Activated CD8-positive, alpha-beta T cell treated with anti-CD3 and anti-CD28 coated beads, Interleukin-2, amount 10 ng/mL, durations not matched to agents 7 days and 5 days (primary cell): ENCODE measurements around the gene CGA. TPM values are rescaled to one million over a fixed set of nuclear protein-coding genes. Genes with fewer than 3 reads are reported as not detected.
A peak's percentile ranks its signal among the peaks of the same experiment; 100 is the strongest.

Experiments used
- ATAC-seq: fragments of 150-1000 bp; cut with Tn5 transposase; one replicate; pipeline ENCODE4 v1.10.0; 2021; ENCODE audit warnings: moderate library complexity
- CTCF ChIA-PET: fragments of 350-600 bp; sonication (Branson Sonifier 250); formaldehyde crosslinking; loops from one replicate; lab custom pipeline; 2021; ENCODE audit warnings: antibody characterized with exemption; lab: Charles Lee
- POLR2A ChIA-PET: fragments of 350-600 bp; sonication (Branson Sonifier 250); formaldehyde crosslinking; loops from one replicate; lab custom pipeline; 2021; ENCODE audit warnings: antibody characterized with exemption; lab: Charles Lee
- DNase-seq: peaks from one replicate; pipeline ENCODE4 v3.0.0-alpha.2; 2020
- H3K27ac Mint-ChIP-seq: one replicate; pipeline ENCODE4 v1.8.0; 2021; ENCODE audit warnings: mild to moderate bottlenecking, mixed read lengths
- H3K27me3 Mint-ChIP-seq: one replicate; pipeline ENCODE4 v1.8.0; 2021; ENCODE audit warnings: low read depth, mixed read lengths
- H3K36me3 Mint-ChIP-seq: one replicate; pipeline ENCODE4 v1.8.0; 2021; ENCODE audit warnings: low read depth, mixed read lengths
- H3K4me1 Mint-ChIP-seq: one replicate; pipeline ENCODE4 v1.8.0; 2021; ENCODE audit warnings: low read depth, mixed read lengths
- H3K4me3 Mint-ChIP-seq: one replicate; pipeline ENCODE4 v1.8.0; 2021; ENCODE audit warnings: mild to moderate bottlenecking, mixed read lengths
- H3K9me3 Mint-ChIP-seq: one replicate; pipeline ENCODE4 v1.8.0; 2022; ENCODE audit warnings: mixed read lengths; ENCODE audit not compliant: insufficient read depth
- total RNA-seq, 2 experiments: library from RNA; stranded (reverse); gene quantifications; one replicate each; pipeline ENCODE4 v1.2.3, GENCODE V29; 2021

The CGA gene
- total RNA-seq, 2 experiments from 2014 or later = not detected

DNA sequence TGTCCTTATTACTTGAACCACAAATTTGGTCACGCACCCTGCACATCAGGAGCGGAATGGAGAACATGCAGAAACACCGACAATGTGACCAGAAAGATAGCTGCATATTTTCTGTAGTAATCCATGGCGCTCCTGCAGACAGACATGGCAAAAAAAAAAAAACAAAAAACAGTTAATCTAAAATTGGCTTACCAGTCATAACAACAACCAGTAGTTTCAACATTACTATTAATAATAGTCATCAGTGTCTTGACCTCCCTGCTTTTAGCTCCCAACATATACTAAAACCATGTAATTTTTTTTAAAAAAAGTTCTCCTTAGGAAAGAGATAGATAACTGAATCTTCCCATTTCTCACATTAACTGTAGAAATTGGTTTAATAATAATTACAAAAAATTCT, 6.8 kb downstream of the CGA start:
- H3K4me1 Mint-ChIP-seq = no peaks in the 10 kb centered on the region
- H3K27me3 Mint-ChIP-seq = peaks cover 11% of the 10 kb centered on the region
- no peak overlapping the region for H3K4me3 Mint-ChIP-seq
- no peaks in the 10 kb centered on the region for H3K9me3 Mint-ChIP-seq
- DNase-seq (no peak), ATAC-seq (no peak)
- H3K27ac Mint-ChIP-seq = no peak overlapping the region
- POLR2A ChIA-PET = no interaction called here
- H3K36me3 Mint-ChIP-seq = no peaks in the 10 kb centered on the region
- CTCF ChIA-PET = interaction anchor here (1.6 to 1.8 kb wide), 2 partner anchors 9 kb away, joined by 9 to 11 read pairs; no protein-coding TSS in a partner anchor

GRCh38 chr6:87082160-87082721, 12.7 kb downstream of the CGA start:
- ChIA-PET CTCF (interaction anchor here (1.2 kb wide), 1 partner anchor 12 kb away, joined by 3 read pairs; the partner anchor contains the start of gene CGA), POLR2A (no interaction called here)
- ATAC-seq (no peak), DNase-seq (no peak)
- H3K4me1 Mint-ChIP-seq = no peaks in the 10 kb centered on the region
- H3K9me3 Mint-ChIP-seq = no peaks in the 10 kb centered on the region
- no peak overlapping the region for H3K27ac Mint-ChIP-seq
- H3K4me3 Mint-ChIP-seq = no peak overlapping the region
- H3K27me3 Mint-ChIP-seq = peaks cover 18% of the 10 kb centered on the region
- H3K36me3 Mint-ChIP-seq = no peaks in the 10 kb centered on the region

DNA sequence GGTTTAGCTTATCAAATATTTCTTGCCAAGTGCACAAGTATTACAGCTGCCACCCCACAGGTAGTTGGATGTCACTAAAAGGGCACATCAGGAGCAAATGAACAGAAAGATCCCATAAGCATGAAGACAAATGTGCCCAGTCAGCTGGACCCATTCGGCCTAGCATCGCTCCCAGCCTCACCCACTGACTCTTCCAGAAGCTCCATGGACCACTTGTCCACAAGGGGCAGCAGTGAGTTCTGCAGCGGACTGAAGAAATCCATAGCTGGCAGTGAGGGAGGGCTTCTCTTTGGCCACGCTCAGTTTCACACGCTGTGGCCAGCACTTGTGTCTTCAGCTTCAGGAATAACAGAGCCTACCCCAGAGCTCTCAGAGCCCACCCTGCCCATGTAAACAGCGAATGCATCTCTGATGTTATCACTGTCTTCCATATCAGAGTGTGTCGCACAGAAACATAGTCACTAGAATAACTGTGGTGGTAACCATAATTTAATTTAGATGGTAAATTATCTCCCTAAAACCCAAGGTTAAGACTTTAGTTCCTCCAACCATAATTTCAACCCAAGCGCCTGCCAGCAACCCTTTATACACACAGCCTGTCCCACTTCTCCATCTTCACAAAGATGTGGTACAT, 15.8 kb downstream of the CGA start:
- Mint-ChIP-seq H3K4me1 (no peaks in the 10 kb centered on the region), H3K27me3 (peaks cover 15% of the 10 kb centered on the region), H3K27ac (no peak overlapping the region), H3K9me3 (no peaks in the 10 kb centered on the region), H3K4me3 (no peak overlapping the region), H3K36me3 (no peaks in the 10 kb centered on the region)
- DNase-seq (peak; percentile 63), ATAC-seq (peak; percentile 74)
- POLR2A ChIA-PET = interaction anchor here (0.6 kb wide), 1 partner anchor 319 kb away, joined by 3 read pairs; no protein-coding TSS in a partner anchor
- CTCF ChIA-PET = interaction anchor here (0.7 to 3.4 kb wide), 34 partner anchors 8 to 622 kb away, joined by 3 to 33 read pairs (median 4); partner anchors contain the start of genes AKIRIN2 and CGA

- DNase-seq = no peak
- Mint-ChIP-seq H3K27ac (no peak overlapping the region), H3K9me3 (no peaks in the 10 kb centered on the region), H3K27me3 (peaks cover 15% of the 10 kb centered on the region), H3K36me3 (no peaks in the 10 kb centered on the region), H3K4me1 (no peaks in the 10 kb centered on the region), H3K4me3 (no peak overlapping the region)
- POLR2A ChIA-PET = no interaction called here
- no peak for ATAC-seq
- CTCF ChIA-PET = interaction anchor here (1.0 kb wide), 1 partner anchor 8 kb away, joined by 3 read pairs; no protein-coding TSS in a partner anchor
Measured at GRCh38 chr6:87075168-87075567, 19.7 kb downstream of the CGA start.

DNA sequence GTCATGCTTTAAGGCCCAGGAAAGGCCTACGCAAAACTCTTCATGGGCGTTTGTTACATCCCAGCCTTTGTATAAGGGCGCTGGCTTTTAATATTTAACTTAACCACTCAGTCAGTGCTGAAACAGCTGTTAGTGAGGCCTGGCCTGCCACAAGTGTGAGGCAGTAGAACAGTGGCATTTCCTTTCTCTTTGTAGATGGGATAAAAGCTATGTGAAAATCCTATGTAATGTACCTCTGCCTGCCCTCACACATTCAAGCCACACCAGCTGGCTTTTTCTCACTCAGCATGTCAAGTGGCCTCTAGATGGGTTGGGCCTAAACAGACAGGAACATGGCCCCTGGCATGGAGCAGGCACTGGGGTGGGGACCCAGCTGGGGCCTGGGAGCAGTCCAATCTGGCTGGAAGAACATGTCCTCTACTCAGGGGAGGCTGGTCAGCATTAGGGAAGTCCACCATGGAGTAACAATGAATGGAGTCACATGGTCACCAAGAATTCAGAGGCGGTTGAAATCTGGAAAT, 20.7 kb downstream of the CGA start:
- DNase-seq (no peak), ATAC-seq (no peak)
- ChIA-PET POLR2A (no interaction called here), CTCF (no interaction called here)
- Mint-ChIP-seq H3K9me3 (no peaks in the 10 kb centered on the region), H3K4me3 (no peak overlapping the region), H3K4me1 (no peaks in the 10 kb centered on the region), H3K36me3 (no peaks in the 10 kb centered on the region), H3K27me3 (peaks cover 15% of the 10 kb centered on the region), H3K27ac (no peak overlapping the region)

GRCh38 chr6:87071683-87072082, 23.2 kb downstream of the CGA start:
- DNase-seq (no peak), ATAC-seq (no peak)
- no peak overlapping the region for H3K27ac Mint-ChIP-seq
- ChIA-PET CTCF (no interaction called here), POLR2A (no interaction called here)
- H3K36me3 Mint-ChIP-seq = no peaks in the 10 kb centered on the region
- no peaks in the 10 kb centered on the region for H3K9me3 Mint-ChIP-seq
- peaks cover 28% of the 10 kb centered on the region for H3K27me3 Mint-ChIP-seq
- H3K4me1 Mint-ChIP-seq = no peaks in the 10 kb centered on the region
- H3K4me3 Mint-ChIP-seq = no peak overlapping the region

DNA sequence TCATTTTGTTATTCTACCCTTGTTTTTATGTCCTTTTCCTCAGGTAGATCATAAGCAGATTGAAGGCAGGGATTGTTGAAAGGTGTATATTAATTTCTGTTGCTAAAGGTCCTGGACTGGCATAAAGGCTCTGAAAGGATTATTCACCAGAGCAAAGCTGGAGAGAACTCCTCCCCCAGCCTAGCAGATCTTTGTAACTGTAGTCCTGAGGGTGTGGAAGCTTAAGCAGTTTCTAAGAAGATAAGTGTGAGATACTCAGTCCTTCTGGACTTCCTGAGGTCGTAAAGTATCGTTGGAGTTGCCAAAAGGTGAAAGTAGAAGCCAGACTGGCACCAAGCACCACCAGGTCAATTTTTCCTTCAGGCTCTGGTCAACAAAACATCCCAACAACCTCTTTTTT, 24.2 kb downstream of the CGA start:
- no peak for DNase-seq
- ChIA-PET CTCF (interaction anchor here (1.0 kb wide), 1 partner anchor 8 kb away, joined by 4 read pairs; no protein-coding TSS in a partner anchor), POLR2A (no interaction called here)
- Mint-ChIP-seq H3K9me3 (no peaks in the 10 kb centered on the region), H3K36me3 (no peaks in the 10 kb centered on the region), H3K4me3 (no peak overlapping the region), H3K27me3 (peaks cover 28% of the 10 kb centered on the region), H3K4me1 (no peaks in the 10 kb centered on the region), H3K27ac (no peak overlapping the region)
- no peak for ATAC-seq

DNA sequence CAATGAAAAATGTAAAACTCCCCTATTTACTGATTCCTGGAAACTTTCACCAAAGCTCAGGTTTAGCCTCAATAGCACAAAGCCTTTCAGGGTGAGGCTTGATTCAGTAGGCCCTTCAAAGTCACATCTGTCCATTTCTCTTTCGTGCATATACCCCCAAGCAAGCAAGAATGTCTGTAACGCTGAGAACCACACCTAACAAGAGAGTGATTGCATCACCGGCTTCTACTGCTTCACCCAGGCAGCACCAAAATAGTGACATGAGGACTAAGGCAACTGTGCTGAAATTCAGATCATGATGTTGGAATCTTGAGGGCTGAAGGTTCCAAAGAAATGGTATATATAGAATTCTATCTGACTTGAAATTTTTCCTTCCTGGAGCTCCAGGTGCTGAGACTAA, 26.1 kb downstream of the CGA start:
- ChIA-PET POLR2A (no interaction called here), CTCF (interaction anchor here (2.8 kb wide), 1 partner anchor 11 kb away, joined by 33 read pairs; no protein-coding TSS in a partner anchor)
- no peak for ATAC-seq
- DNase-seq = no peak
- H3K4me3 Mint-ChIP-seq = no peak overlapping the region
- no peaks in the 10 kb centered on the region for H3K4me1 Mint-ChIP-seq
- H3K27ac Mint-ChIP-seq = no peak overlapping the region
- peaks cover 28% of the 10 kb centered on the region for H3K27me3 Mint-ChIP-seq
- no peaks in the 10 kb centered on the region for H3K9me3 Mint-ChIP-seq
- no peaks in the 10 kb centered on the region for H3K36me3 Mint-ChIP-seq

DNA sequence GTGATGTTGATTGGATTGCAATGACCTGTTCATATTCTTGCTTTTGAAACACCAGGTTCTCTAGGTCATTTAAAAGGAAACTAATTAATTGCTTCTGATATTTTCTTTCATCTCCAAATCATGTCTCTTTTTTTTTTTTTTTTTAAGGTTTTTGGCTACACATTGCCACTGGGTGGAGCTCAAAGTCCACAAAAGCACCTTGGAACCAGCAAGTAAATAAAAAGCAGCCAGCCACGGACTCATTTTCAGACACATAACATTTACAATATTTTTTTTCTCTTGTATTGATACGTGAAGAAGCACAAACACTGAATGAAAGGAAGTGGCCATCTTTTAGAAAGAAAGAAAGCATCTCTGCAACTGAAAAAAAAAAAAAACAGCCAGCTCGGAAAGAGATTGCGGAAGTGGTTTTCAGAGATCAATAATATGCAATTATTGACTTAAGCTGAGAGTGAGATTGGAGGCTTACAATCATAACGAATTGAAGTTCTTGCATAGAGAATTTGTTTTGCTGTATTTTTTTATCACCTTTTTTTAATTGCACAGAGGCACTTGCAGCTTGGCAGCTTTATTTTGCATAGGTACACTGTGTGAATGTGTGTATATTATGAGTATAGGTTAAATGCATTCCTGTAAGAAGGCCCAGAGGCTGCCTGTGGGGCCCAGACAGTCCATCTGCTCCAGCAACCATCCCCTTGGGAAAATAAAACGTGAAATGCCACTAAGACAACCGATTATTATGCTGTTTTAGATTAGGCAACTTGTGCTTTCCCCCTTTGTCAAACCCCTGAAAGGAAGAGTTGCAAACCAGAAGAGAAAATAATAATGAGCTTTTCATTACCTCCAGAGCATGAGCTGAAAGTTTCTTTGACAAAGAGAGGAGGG, 28.2 kb downstream of the CGA start:
- DNase-seq (peak; percentile 65), ATAC-seq (no peak)
- H3K4me1 Mint-ChIP-seq = no peaks in the 10 kb centered on the region
- H3K9me3 Mint-ChIP-seq = no peaks in the 10 kb centered on the region
- H3K27me3 Mint-ChIP-seq = peaks cover 30% of the 10 kb centered on the region
- ChIA-PET POLR2A (no interaction called here), CTCF (interaction anchor here (0.7 to 2.8 kb wide), 9 partner anchors 9 to 1708 kb away, joined by 3 to 33 read pairs (median 4); no protein-coding TSS in a partner anchor)
- no peaks in the 10 kb centered on the region for H3K36me3 Mint-ChIP-seq
- H3K4me3 Mint-ChIP-seq = no peak overlapping the region
- no peak overlapping the region for H3K27ac Mint-ChIP-seq

DNA sequence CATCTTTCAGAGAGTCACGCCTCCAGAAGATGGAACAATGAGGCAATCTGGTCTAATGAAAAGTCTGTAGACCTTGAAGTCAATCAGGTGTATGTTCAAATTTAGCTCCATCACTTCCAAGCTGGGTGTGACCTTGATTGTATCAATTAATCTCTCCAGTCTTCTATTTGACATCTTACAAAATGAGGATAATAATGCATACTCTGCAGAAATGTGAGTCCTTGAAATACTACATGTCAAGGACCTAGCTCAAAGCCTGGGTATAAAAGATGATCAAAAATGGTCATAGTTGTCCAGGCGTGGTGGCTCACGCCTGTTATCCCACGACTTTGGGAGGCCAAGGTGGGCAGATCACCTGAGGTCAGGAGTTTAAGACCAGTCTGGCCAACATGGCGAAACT, 29.8 kb downstream of the CGA start:
- DNase-seq (no peak), ATAC-seq (no peak)
- Mint-ChIP-seq H3K9me3 (no peaks in the 10 kb centered on the region), H3K4me3 (no peak overlapping the region), H3K27ac (no peak overlapping the region), H3K4me1 (no peaks in the 10 kb centered on the region), H3K27me3 (peaks cover 21% of the 10 kb centered on the region), H3K36me3 (no peaks in the 10 kb centered on the region)
- POLR2A ChIA-PET = no interaction called here
- CTCF ChIA-PET = interaction anchor here (1.0 to 1.1 kb wide), 2 partner anchors 254 to 1716 kb away, joined by 3 read pairs; no protein-coding TSS in a partner anchor

DNA sequence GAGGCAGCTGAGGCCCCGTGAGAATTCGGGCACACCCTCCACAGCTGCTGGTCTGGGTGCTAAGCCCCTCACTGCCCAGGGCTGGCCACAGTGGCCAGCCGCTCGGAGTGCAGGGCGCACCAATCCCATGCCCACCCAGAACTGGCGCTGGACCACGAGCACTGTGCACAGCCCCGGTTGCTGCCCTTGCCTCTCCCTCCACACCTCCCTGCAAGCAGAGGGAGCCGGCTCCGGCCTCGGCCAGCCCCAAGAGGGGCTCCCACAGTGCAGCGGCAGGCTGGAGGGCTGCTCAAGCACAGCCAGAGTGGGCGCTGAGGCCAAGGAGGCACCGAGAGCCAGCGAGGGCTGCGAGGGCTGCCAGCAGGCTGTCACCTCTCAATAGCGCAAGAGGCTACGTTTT, 35.0 kb downstream of the CGA start:
- Mint-ChIP-seq H3K9me3 (no peaks in the 10 kb centered on the region), H3K36me3 (no peaks in the 10 kb centered on the region), H3K4me3 (no peak overlapping the region), H3K27me3 (peaks cover 20% of the 10 kb centered on the region), H3K27ac (no peak overlapping the region), H3K4me1 (no peaks in the 10 kb centered on the region)
- ChIA-PET CTCF (no interaction called here), POLR2A (no interaction called here)
- ATAC-seq (no peak), DNase-seq (no peak)
